Measurements from ENCODE around the gene FOXRED1.
"Not testable (repeated sequence)": the region's sequence is repeated elsewhere in the genome, so short reads cannot be mapped to it uniquely, and the experiment has no call there.

Gene FOXRED1

GRCh38 chr11:126268708-126269579 lies at the start of gene FOXRED1, which contains the start of gene SRPRA:
FOXRED1 (plus strand) TSS chr11:126269154; CDS start chr11:126269207, 53 bp downstream.
SRPRA (minus strand) TSS chr11:126268895; CDS start chr11:126268804, 91 bp downstream.
- peak; percentile 83 to 100 (median 98) for DNase-seq

- DNase-seq = no peak
Measured at GRCh38 chr11:126219547-126219946, 49.4 kb upstream of the FOXRED1 start.

GRCh38 chr11:126224647-126225294 lies 44.2 kb upstream of the FOXRED1 start:
- DNase-seq = peak in 1 of 51 donors; percentile 22

GRCh38 chr11:126225295-126225665 lies 43.7 kb upstream of the FOXRED1 start:
- DNase-seq = no peak

- no peak for DNase-seq
Measured at GRCh38 chr11:126226334-126227084, 42.4 kb upstream of the FOXRED1 start.

- DNase-seq = no peak
Measured at GRCh38 chr11:126229858-126230540, 39.0 kb upstream of the FOXRED1 start.

GRCh38 chr11:126231725-126232459 lies 37.1 kb upstream of the FOXRED1 start:
- no peak for DNase-seq

- no peak for DNase-seq
Measured at GRCh38 chr11:126232683-126233082, 36.3 kb upstream of the FOXRED1 start.

GRCh38 chr11:126233391-126233790 lies 35.6 kb upstream of the FOXRED1 start:
- DNase-seq = no peak

GRCh38 chr11:126246636-126247035 lies 22.3 kb upstream of the FOXRED1 start:
- DNase-seq = no peak

GRCh38 chr11:126253265-126253664 lies 15.7 kb upstream of the FOXRED1 start:
- DNase-seq = no peak

- DNase-seq = no peak
Measured at GRCh38 chr11:126254819-126255218, 14.1 kb upstream of the FOXRED1 start.

- not testable (repeated sequence) for DNase-seq
Measured at GRCh38 chr11:126255507-126255906, 13.4 kb upstream of the FOXRED1 start.

- no peak for DNase-seq
Measured at GRCh38 chr11:126256216-126256615, 12.7 kb upstream of the FOXRED1 start.

- no peak for DNase-seq
Measured at GRCh38 chr11:126257144-126257543, 11.8 kb upstream of the FOXRED1 start.

- DNase-seq = peak in 1 of 51 donors; percentile 18
Measured at GRCh38 chr11:126257764-126258163, 11.2 kb upstream of the FOXRED1 start.

- no peak for DNase-seq
Measured at GRCh38 chr11:126262216-126262615, 6.7 kb upstream of the FOXRED1 start.

GRCh38 chr11:126263489-126263888 lies 5.5 kb upstream of the FOXRED1 start:
- no peak for DNase-seq

- no peak for DNase-seq
Measured at GRCh38 chr11:126265811-126266210, 3.1 kb upstream of the FOXRED1 start.

GRCh38 chr11:126267650-126268049 lies 1.3 kb upstream of the FOXRED1 start:
- DNase-seq = no peak

- DNase-seq = no peak
Measured at GRCh38 chr11:126268361-126268707, 620 bp upstream of the FOXRED1 start.

Measured in hypothalamus (tissue), 51 donors.